ENCODE data around the gene KNDC1. TPM values are rescaled to one million over a fixed set of nuclear protein-coding genes. Genes with fewer than 3 reads are reported as not detected.

KNDC1 gene
- polyA plus RNA-seq, 4 donors, result 0.37 to 18.6 TPM; not detected in 2

DNA sequence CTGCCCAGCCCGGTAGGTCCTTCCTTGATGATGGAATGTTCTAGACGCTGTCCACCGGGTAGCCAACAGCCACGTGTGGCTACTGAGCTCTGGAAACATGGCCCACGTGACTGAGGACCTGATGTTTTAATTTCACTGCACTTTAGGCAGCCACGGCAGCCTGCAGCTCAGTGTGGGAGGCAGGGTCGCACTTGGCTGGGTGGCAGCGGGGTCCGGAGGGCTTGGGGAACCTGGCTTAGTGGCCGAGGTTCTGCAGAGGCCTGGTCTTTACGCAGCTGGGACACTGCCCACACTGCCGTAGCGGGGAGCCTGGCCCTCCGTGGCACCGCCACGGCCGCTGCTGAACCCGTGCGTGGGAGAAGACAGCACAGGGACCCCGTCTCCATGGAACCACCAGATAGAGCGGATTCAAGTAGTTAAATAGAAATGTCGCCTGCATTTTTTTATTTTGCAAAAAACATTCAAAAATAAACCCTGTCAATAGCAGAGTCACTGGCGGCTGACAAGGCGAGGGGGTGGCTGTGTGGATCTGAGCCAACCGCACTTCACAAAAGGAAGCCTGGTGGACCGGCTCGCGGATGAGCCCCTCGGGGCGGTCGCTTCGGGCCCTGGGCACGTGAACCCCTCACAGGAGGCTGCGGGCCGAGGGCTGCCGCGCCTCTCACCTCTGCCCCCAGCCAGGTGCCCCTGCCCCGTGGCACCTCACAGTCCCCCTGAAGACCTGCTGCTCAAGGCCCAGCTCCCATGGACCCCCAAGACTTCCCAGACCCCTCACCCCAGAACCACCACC lies 44.4 kb downstream of the KNDC1 start:
- WGBS, 3 donors, result 85 to 92% (median 91%) methylated on average over 34 to 38 of the region's 38 CpGs
- H3K9me3 ChIP-seq (ENCODE audit: control insufficient read depth in 2 of 2, insufficient read depth in 1 of 2, low read depth in 1 of 2, low read length in 1 of 2), result no peaks in the 10 kb centered on the region
- H3K36me3 ChIP-seq (ENCODE audit: control insufficient read depth in 3 of 3, insufficient read depth in 2 of 3, low read depth in 1 of 3, low read length in 3 of 3), result peaks cover 0 to 30% (median 0%) of the 10 kb centered on the region in 3 donors
- H3K4me3 ChIP-seq (ENCODE audit: low read depth in 1 of 3, low read length in 3 of 3), result no peak overlapping the region
- H3K27ac ChIP-seq (ENCODE audit: low read depth in 1 of 3, low read length in 2 of 3), result no peak overlapping the region
- FAIRE-seq (no peak), DNase-seq (no peak)
- no peaks in the 10 kb centered on the region for H3K4me1 ChIP-seq (ENCODE audit: control insufficient read depth in 3 of 3, insufficient read depth in 2 of 3, low read depth in 1 of 3, low read length in 2 of 3)
- no peaks in the 10 kb centered on the region for H3K27me3 ChIP-seq (ENCODE audit: control insufficient read depth in 3 of 3, insufficient read depth in 3 of 3, low read length in 3 of 3)

DNA sequence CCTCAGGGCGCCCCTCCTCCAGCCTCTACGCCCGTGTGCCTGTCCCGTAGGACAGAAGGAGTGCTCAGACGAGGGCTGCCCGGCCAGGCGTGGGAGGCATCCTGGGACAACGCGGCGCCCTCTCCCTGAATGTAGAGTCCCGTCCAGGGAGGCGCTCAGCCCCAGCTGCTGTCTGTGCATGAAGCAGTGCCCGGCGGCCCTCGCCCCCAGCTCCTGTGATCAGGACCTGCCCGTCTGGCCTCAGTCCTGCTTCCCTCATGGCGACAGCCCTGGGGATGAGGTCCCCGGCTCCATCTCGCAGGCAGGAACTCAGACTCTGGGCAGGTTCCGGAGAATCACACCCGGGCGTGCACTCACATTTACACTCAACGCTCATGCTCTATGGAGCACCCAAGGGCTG lies 45.1 kb downstream of the KNDC1 start:
- no peaks in the 10 kb centered on the region for H3K27me3 ChIP-seq (ENCODE audit: control insufficient read depth in 3 of 3, insufficient read depth in 3 of 3, low read length in 3 of 3)
- DNase-seq (no peak), FAIRE-seq (no peak)
- 77 to 90% (median 84%) methylated on average over 18 to 23 of the region's 23 CpGs for WGBS, 3 donors
- no peaks in the 10 kb centered on the region for H3K4me1 ChIP-seq (ENCODE audit: control insufficient read depth in 3 of 3, insufficient read depth in 2 of 3, low read depth in 1 of 3, low read length in 2 of 3)
- H3K9me3 ChIP-seq (ENCODE audit: control insufficient read depth in 2 of 2, insufficient read depth in 1 of 2, low read depth in 1 of 2, low read length in 1 of 2), result no peaks in the 10 kb centered on the region
- H3K36me3 ChIP-seq (ENCODE audit: control insufficient read depth in 3 of 3, insufficient read depth in 2 of 3, low read depth in 1 of 3, low read length in 3 of 3), result peaks cover 0 to 27% (median 0%) of the 10 kb centered on the region in 3 donors
- H3K4me3 ChIP-seq (ENCODE audit: low read depth in 1 of 3, low read length in 3 of 3), result no peak overlapping the region
- H3K27ac ChIP-seq (ENCODE audit: low read depth in 1 of 3, low read length in 2 of 3), result no peak overlapping the region

DNA sequence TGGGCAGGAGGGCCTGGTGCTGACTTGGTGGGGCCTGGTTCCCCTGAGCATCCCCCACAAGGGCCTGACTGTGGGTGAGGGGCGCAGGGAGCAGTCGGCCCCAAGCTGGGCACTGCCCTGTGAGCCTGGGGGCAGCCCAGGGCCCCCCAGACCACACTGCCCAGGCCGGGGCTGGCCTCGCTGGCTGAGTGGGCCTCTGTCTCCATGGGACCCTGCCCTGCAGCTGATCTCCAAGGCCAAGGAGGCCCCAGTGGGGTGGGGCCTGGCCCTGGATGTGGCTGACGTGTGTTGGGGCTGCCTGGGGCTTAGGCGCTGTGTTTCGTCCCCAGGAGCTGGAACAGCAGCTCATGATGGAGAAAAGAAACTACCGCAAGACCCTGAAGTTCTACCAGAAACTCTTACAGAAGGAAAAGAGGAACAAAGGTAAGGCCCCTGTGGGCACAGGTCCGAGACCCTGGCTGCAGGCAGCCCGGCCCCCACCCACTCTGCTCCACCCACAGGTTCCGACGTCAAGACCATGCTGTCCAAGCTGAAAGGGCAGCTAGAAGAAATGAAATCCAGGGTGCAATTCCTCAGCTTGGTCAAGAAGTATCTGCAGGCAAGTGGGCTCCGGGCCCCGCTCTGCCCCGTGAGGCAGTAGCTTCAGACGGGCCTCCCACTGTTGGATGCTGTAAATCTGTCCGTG lies 46.5 kb downstream of the KNDC1 start:
- DNase-seq (no peak), FAIRE-seq (no peak)
- Histone ChIP-seq H3K27ac (ENCODE audit: low read depth in 1 of 3, low read length in 2 of 3) (no peak overlapping the region), H3K27me3 (ENCODE audit: control insufficient read depth in 3 of 3, insufficient read depth in 3 of 3, low read length in 3 of 3) (no peaks in the 10 kb centered on the region), H3K4me3 (ENCODE audit: low read depth in 1 of 3, low read length in 3 of 3) (no peak overlapping the region), H3K4me1 (ENCODE audit: control insufficient read depth in 3 of 3, insufficient read depth in 2 of 3, low read depth in 1 of 3, low read length in 2 of 3) (no peaks in the 10 kb centered on the region), H3K9me3 (ENCODE audit: control insufficient read depth in 2 of 2, insufficient read depth in 1 of 2, low read depth in 1 of 2, low read length in 1 of 2) (no peaks in the 10 kb centered on the region), H3K36me3 (ENCODE audit: control insufficient read depth in 3 of 3, insufficient read depth in 2 of 3, low read depth in 1 of 3, low read length in 3 of 3) (peaks cover 0 to 25% (median 0%) of the 10 kb centered on the region in 3 donors)
- 74 to 79% (median 74%) methylated on average over 17 of the region's 17 CpGs for WGBS, 3 donors

DNA sequence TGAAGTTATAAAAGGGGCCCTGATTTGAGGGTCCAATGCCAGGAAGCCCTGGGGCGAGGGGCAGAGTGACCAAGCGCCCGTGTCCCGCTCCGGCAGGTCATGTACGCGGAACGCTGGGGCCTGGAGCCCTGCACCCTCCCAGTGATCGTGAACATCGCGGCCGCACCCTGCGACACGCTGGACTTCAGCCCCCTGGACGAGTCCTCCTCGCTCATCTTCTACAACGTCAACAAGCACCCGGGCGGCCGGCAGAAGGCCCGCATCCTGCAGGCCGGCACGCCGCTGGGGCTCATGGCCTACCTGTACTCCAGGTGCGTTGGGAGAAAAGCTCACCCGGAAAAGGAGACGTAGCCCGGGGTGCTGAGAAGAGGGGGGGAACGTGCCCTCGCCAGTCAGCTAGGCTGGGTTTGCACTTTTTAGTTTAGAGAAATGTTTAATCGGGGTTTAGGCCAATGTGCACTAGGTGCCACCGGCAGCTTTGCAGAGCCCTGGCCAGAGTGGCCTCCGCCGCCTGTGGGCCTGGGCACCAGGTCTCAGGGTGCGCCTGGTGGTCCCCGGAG lies 47.1 kb downstream of the KNDC1 start:
- FAIRE-seq (no peak), DNase-seq (no peak)
- peaks cover 0 to 24% (median 0%) of the 10 kb centered on the region in 3 donors for H3K36me3 ChIP-seq (ENCODE audit: control insufficient read depth in 3 of 3, insufficient read depth in 2 of 3, low read depth in 1 of 3, low read length in 3 of 3)
- H3K9me3 ChIP-seq (ENCODE audit: control insufficient read depth in 2 of 2, insufficient read depth in 1 of 2, low read depth in 1 of 2, low read length in 1 of 2), result no peaks in the 10 kb centered on the region
- H3K27ac ChIP-seq (ENCODE audit: low read depth in 1 of 3, low read length in 2 of 3), result no peak overlapping the region
- H3K4me1 ChIP-seq (ENCODE audit: control insufficient read depth in 3 of 3, insufficient read depth in 2 of 3, low read depth in 1 of 3, low read length in 2 of 3), result no peaks in the 10 kb centered on the region
- no peaks in the 10 kb centered on the region for H3K27me3 ChIP-seq (ENCODE audit: control insufficient read depth in 3 of 3, insufficient read depth in 3 of 3, low read length in 3 of 3)
- 78 to 90% (median 85%) methylated on average over 36 of the region's 36 CpGs for WGBS, 3 donors
- no peak overlapping the region for H3K4me3 ChIP-seq (ENCODE audit: low read depth in 1 of 3, low read length in 3 of 3)

DNA sequence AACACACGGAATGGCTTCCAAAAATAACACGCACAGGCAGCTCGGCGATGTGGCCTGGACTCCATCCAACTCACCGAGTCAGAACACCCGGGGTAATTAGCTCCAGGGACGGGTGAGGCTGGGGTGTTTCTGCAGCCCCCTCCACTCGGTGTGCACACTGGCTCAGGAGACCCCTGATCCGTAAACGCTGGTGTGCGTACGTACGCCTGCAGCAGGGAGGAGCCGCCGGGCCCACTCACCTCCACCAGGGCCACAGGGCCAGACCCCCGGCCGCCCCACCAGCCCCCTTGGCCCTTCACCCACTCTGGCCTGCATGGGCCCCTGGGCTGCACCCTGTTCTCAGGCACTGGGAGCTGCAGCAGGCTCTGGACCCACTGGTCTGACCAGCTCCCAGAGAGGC lies 47.6 kb downstream of the KNDC1 start:
- DNase-seq (no peak), FAIRE-seq (no peak)
- no peak overlapping the region for H3K4me3 ChIP-seq (ENCODE audit: low read depth in 1 of 3, low read length in 3 of 3)
- H3K36me3 ChIP-seq (ENCODE audit: control insufficient read depth in 3 of 3, insufficient read depth in 2 of 3, low read depth in 1 of 3, low read length in 3 of 3), result peaks cover 0 to 24% (median 0%) of the 10 kb centered on the region in 3 donors
- no peak overlapping the region for H3K27ac ChIP-seq (ENCODE audit: low read depth in 1 of 3, low read length in 2 of 3)
- H3K9me3 ChIP-seq (ENCODE audit: control insufficient read depth in 2 of 2, insufficient read depth in 1 of 2, low read depth in 1 of 2, low read length in 1 of 2), result no peaks in the 10 kb centered on the region
- no peaks in the 10 kb centered on the region for H3K27me3 ChIP-seq (ENCODE audit: control insufficient read depth in 3 of 3, insufficient read depth in 3 of 3, low read length in 3 of 3)
- 67 to 87% (median 74%) methylated on average over 17 of the region's 17 CpGs for WGBS, 3 donors
- no peaks in the 10 kb centered on the region for H3K4me1 ChIP-seq (ENCODE audit: control insufficient read depth in 3 of 3, insufficient read depth in 2 of 3, low read depth in 1 of 3, low read length in 2 of 3)

DNA sequence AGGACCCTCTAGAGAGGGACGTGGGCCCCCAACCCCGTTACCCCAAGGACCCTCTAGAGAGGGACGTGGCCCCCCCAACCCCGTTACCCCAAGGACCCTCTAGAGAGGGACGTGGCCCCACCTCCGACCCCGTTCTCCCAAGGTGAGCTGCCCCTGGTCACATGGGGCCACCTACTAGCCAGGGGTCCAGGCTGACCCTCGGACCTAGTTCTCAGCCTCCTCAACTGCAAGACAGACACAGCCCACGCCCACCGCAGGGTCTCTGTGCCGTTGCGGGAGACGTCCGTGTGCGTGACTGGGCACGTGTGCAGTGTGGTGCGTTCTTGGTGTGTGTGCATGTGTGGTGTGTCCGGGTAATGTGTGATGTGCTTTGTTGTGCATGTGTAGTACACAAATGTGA lies 48.4 kb downstream of the KNDC1 start:
- FAIRE-seq (no peak), DNase-seq (no peak)
- Histone ChIP-seq H3K27me3 (ENCODE audit: control insufficient read depth in 3 of 3, insufficient read depth in 3 of 3, low read length in 3 of 3) (no peaks in the 10 kb centered on the region), H3K9me3 (ENCODE audit: control insufficient read depth in 2 of 2, insufficient read depth in 1 of 2, low read depth in 1 of 2, low read length in 1 of 2) (no peaks in the 10 kb centered on the region), H3K36me3 (ENCODE audit: control insufficient read depth in 3 of 3, insufficient read depth in 2 of 3, low read depth in 1 of 3, low read length in 3 of 3) (peaks cover 0 to 28% (median 0%) of the 10 kb centered on the region in 3 donors), H3K4me3 (ENCODE audit: low read depth in 1 of 3, low read length in 3 of 3) (no peak overlapping the region), H3K4me1 (ENCODE audit: control insufficient read depth in 3 of 3, insufficient read depth in 2 of 3, low read depth in 1 of 3, low read length in 2 of 3) (no peaks in the 10 kb centered on the region), H3K27ac (ENCODE audit: low read depth in 1 of 3, low read length in 2 of 3) (no peak overlapping the region)
- WGBS, 3 donors, result 79 to 93% (median 88%) methylated on average over 16 to 18 of the region's 18 CpGs

DNA sequence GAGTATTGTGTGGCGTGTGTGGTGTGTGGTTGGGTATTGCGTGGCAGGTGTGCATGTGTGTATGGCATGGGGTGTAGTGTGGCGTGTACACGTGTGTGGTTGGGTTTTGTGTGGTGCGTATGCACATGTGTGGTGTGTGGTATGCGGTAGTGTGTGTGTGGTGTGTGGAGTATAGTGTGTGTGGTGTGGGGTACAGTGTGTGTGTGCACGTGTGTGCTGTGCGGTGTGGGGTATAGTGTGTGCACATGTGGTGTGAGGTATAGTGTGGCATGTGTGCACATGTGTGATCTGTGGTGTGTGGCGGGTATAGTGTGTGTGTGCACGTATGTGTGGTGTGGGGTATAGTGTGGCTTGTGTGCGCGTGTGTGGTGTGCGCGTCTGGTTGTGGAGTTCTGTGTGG lies 49.1 kb downstream of the KNDC1 start:
- Histone ChIP-seq H3K27me3 (ENCODE audit: control insufficient read depth in 3 of 3, insufficient read depth in 3 of 3, low read length in 3 of 3) (no peaks in the 10 kb centered on the region), H3K9me3 (ENCODE audit: control insufficient read depth in 2 of 2, insufficient read depth in 1 of 2, low read depth in 1 of 2, low read length in 1 of 2) (no peaks in the 10 kb centered on the region), H3K27ac (ENCODE audit: low read depth in 1 of 3, low read length in 2 of 3) (no peak overlapping the region), H3K4me3 (ENCODE audit: low read depth in 1 of 3, low read length in 3 of 3) (no peak overlapping the region), H3K4me1 (ENCODE audit: control insufficient read depth in 3 of 3, insufficient read depth in 2 of 3, low read depth in 1 of 3, low read length in 2 of 3) (no peaks in the 10 kb centered on the region), H3K36me3 (ENCODE audit: control insufficient read depth in 3 of 3, insufficient read depth in 2 of 3, low read depth in 1 of 3, low read length in 3 of 3) (peaks cover 0 to 29% (median 0%) of the 10 kb centered on the region in 3 donors)
- no peak for DNase-seq
- FAIRE-seq, result no peak
- 93 to 97% (median 95%) methylated on average over 14 of the region's 14 CpGs for WGBS, 3 donors

DNA sequence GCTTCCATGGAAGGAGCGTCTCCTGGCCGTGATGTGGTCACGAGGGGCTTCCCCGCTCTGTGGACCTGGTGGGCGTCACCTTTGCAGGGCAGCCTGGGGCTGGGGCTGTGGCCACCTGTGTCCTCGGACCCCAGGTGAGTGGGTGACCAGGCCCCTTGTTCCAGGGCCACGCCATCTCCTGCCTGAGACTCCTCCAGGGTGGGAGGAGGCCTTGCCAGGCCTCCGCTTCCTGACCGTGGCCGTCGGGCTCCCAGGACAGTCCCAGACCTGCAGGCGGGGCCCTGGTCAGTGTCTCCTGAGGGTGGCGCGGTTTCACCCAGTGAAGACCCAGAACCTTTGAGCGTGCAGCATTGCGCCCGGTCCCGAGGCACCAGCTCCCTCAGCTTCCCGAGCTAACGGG lies 49.6 kb downstream of the KNDC1 start:
- Histone ChIP-seq H3K27ac (ENCODE audit: low read depth in 1 of 3, low read length in 2 of 3) (no peak overlapping the region), H3K27me3 (ENCODE audit: control insufficient read depth in 3 of 3, insufficient read depth in 3 of 3, low read length in 3 of 3) (no peaks in the 10 kb centered on the region), H3K36me3 (ENCODE audit: control insufficient read depth in 3 of 3, insufficient read depth in 2 of 3, low read depth in 1 of 3, low read length in 3 of 3) (peaks cover 0 to 30% (median 0%) of the 10 kb centered on the region in 3 donors), H3K4me3 (ENCODE audit: low read depth in 1 of 3, low read length in 3 of 3) (no peak overlapping the region), H3K4me1 (ENCODE audit: control insufficient read depth in 3 of 3, insufficient read depth in 2 of 3, low read depth in 1 of 3, low read length in 2 of 3) (no peaks in the 10 kb centered on the region), H3K9me3 (ENCODE audit: control insufficient read depth in 2 of 2, insufficient read depth in 1 of 2, low read depth in 1 of 2, low read length in 1 of 2) (no peaks in the 10 kb centered on the region)
- WGBS, 3 donors, result 85 to 87% (median 86%) methylated on average over 20 of the region's 20 CpGs
- DNase-seq (no peak), FAIRE-seq (no peak)

All from small intestine (tissue), 7 donors.